ENCODE measurements around the gene NOD2.

GRCh38 chr16:50671644-50672260 is 21.7 kb upstream of the NOD2 start:
- TF ChIP-seq, protein P1, sequence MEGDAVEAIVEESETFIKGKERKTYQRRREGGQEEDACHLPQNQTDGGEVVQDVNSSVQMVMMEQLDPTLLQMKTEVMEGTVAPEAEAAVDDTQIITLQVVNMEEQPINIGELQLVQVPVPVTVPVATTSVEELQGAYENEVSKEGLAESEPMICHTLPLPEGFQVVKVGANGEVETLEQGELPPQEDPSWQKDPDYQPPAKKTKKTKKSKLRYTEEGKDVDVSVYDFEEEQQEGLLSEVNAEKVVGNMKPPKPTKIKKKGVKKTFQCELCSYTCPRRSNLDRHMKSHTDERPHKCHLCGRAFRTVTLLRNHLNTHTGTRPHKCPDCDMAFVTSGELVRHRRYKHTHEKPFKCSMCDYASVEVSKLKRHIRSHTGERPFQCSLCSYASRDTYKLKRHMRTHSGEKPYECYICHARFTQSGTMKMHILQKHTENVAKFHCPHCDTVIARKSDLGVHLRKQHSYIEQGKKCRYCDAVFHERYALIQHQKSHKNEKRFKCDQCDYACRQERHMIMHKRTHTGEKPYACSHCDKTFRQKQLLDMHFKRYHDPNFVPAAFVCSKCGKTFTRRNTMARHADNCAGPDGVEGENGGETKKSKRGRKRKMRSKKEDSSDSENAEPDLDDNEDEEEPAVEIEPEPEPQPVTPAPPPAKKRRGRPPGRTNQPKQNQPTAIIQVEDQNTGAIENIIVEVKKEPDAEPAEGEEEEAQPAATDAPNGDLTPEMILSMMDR (conservative IDR thresholded peaks at IDR 0.05; ENCODE audit: low read depth in 2 of 2), result peak; percentile 83 to 89
- TF ChIP-seq, protein P2, sequence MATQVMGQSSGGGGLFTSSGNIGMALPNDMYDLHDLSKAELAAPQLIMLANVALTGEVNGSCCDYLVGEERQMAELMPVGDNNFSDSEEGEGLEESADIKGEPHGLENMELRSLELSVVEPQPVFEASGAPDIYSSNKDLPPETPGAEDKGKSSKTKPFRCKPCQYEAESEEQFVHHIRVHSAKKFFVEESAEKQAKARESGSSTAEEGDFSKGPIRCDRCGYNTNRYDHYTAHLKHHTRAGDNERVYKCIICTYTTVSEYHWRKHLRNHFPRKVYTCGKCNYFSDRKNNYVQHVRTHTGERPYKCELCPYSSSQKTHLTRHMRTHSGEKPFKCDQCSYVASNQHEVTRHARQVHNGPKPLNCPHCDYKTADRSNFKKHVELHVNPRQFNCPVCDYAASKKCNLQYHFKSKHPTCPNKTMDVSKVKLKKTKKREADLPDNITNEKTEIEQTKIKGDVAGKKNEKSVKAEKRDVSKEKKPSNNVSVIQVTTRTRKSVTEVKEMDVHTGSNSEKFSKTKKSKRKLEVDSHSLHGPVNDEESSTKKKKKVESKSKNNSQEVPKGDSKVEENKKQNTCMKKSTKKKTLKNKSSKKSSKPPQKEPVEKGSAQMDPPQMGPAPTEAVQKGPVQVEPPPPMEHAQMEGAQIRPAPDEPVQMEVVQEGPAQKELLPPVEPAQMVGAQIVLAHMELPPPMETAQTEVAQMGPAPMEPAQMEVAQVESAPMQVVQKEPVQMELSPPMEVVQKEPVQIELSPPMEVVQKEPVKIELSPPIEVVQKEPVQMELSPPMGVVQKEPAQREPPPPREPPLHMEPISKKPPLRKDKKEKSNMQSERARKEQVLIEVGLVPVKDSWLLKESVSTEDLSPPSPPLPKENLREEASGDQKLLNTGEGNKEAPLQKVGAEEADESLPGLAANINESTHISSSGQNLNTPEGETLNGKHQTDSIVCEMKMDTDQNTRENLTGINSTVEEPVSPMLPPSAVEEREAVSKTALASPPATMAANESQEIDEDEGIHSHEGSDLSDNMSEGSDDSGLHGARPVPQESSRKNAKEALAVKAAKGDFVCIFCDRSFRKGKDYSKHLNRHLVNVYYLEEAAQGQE (IDR thresholded peaks at IDR 0.05; ENCODE audit: unreplicated experiment), result no peak
- TF ChIP-seq EZH2phosphoT487 (IDR thresholded peaks at IDR 0.05; ENCODE audit: unreplicated experiment) (no peak), ETS1 (IDR thresholded peaks at IDR 0.05) (no peak), POLR2AphosphoS5 (IDR thresholded peaks at IDR 0.05; ENCODE audit: low read depth) (no peak)
